ENCODE measurements around the gene DENND1C.
"Not testable (repeated sequence)": the region's sequence is repeated elsewhere in the genome, so short reads cannot be mapped to it uniquely, and the experiment has no call there.

The DENND1C gene

GRCh38 chr19:6452223-6452614, 29.4 kb downstream of the DENND1C start:
- no peak for DNase-seq

- DNase-seq = no peak
Observed at GRCh38 chr19:6451583-6452222, 29.9 kb downstream of the DENND1C start.

DNA sequence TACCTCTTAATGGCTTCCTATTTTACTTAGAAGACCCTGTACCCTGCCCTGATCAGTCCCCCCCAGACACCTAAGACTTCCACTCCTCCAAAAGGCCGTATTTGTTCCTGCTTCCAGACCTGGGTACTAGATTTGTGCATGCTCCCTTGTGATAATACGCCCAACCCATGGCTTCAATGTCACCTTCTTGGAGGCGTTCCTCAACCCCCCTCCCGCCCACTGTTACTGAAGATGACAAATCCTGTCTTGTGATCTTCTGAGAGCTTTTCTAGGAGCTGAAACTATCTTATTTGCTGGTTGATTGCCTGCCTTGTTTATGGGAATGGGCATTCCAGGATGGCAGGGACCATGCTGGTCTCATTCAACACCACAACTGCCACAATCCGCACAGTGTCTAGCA, 31.4 kb downstream of the DENND1C start:
- no peak for DNase-seq

DNA sequence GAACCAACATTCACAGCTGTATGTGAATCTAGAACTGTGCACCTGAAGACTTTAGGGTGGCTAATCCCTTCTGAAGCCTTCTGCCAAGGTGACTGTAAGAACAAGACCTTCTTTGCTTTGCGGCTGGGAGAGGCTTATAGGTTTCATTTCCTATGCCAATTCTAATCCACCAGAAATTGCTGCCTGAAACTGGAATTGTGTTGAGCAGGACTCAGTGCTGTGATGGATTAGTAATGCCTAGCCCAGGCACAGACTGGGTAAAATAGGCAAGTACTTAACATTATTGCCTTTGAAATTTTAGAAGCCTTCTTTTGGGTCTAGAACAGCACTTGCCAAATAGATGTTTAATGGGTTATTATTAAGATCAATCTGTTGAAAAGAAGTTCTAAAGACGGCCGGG, 33.5 kb downstream of the DENND1C start:
- no peak for DNase-seq

DNA sequence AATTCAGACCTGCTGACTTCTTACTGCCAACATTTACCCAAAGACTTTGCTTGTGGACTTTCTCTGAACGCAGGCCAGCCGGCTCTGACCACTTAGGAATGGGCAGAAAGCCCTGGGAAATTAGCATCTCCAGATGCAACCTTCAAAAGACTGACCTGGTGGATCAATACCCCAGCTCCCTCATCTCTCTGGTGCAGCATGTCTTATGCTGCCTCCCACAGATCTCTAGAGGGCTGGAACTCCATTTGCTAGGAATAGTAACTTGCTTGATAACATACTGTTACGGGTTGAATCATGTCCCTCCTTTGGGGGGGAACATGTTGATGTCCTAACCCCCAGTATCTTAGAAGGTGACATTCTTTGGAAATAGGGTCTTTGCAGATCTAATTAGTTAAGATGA, 35.1 kb downstream of the DENND1C start:
- no peak for DNase-seq

GRCh38 chr19:6443986-6444385, 37.6 kb downstream of the DENND1C start:
- no peak for DNase-seq

GRCh38 chr19:6442087-6442688, 39.4 kb downstream of the DENND1C start:
- no peak for DNase-seq

DNA sequence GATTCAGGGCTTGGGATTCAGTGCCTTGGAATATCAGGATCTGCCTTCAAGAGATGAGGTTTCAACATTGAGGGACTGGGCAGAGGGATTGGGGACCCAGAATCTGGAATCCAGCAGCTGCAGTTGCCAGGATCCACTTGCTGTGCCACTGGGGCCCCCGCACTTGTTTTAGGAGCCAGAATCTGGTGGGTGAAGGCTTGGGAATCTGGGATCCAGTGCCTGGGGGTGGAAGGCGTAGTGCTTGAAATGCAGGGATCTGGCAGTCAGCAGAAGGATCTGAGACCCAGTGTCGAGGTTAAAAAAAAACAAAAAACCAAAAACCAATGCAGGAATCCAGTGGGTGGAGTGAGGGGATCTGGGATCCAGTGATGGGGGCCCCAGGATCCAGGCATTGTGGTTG, 40.7 kb downstream of the DENND1C start:
- no peak for DNase-seq

- no peak for DNase-seq
Observed at GRCh38 chr19:6439743-6440142, 41.8 kb downstream of the DENND1C start.

DNA sequence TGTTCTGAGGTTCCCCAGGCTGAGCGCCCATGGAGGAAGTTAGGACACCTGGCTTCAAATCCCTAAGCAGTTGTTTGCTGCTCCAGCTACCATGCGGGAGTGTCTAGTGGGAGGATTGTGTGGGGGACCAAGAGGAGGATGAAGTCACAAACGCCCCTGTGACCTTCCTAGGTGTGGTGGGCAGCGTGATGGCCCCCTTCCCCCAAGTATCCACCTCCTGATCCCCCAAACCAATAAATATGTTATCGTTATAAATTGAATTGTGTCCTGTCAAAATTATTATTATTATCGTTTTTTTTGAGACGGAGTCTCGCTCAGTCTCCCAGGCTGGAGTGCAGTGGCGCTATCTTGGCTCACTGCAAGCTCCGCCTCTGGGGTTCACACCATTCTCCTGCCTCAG, 47.9 kb downstream of the DENND1C start, which contains the start of gene SLC25A41:
Gene SLC25A41, minus strand, starts transcription at position 101 of the 400 bp plus-strand sequence. Its CDS starts 70 bp downstream, at position 31.
- no peak for DNase-seq

DNA sequence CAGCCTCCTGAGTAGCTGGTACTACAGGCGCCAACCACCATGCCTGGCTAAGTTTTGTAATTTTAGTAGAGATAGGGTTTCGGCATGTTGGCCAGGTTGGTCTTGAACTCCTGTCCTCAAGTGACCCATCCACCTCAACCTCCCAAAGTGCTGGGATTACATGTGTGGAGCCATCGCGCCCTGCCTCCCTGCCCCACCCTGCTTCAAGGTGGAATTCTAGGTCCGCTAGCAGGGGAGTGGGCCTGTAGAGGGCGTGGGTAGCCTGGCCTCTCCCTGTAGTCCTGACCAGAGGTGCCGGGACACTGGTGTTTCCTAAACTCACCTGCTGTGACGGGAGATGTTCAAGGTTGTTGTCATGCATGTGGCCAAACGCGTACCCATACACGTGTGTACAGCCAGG, 48.4 kb downstream of the DENND1C start:
- no peak for DNase-seq

DNA sequence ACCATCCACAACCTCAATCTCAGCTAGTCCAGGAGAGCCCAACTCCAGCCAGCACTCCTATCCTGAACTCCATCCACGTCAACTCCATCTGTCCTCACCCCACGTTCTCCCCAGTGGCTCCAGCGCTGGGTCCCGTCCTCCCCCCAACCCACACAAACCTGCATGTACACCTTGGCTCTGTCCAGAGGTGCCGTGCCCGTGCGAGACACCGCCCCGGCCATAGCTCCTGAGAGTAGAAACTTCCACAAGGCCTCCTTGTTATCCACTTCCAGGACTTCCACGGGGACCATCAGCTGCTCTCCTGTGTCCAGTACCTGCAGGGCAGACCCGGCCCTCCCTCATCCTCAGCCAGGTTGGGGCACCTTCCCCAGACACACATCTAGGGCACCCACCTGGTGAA, 49.7 kb downstream of the DENND1C start:
- no peak for DNase-seq

DNA sequence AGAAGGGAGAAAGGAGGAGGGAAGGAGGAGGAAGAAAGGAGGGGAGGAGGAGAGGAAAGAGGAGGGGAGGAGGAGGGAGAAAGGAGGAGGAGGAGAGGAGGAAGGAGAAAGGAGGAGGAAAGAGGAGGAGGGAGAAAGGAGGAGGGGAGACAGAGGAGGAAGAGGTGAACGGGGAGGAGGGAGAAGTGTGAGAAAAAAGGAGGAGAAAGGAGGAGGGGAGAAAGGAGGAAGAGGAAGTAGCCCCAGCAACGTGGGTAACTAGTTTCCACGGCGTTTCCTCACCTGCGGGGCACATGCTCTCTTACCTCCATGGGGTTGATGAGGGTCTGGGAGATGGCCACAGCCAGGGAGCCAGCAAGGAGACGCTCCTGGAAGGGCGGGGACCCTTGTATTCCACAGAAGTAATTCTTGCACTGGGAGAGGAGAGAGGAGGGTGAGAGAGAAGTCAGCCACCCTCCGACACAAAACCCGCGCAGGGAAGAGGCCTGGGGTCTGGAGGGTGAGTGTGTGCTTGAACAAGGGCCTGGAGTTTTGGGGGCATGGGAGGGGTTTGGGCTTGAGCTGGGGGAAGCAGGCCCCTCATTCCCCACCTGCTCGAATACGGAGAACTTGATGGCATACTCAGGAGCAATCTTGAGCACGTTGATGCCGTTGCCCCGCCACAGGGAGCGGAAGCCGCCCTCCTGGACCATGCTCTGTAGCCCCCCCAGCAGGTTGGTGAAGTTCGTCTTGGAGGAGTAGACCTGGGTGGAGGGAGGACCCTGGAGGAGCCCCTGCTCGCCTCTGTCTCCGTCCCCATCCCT, 52.0 kb downstream of the DENND1C start:
- DNase-seq = no peak

- DNase-seq = not testable (repeated sequence)
Observed at GRCh38 chr19:6428692-6429418, 52.7 kb downstream of the DENND1C start.

DNA sequence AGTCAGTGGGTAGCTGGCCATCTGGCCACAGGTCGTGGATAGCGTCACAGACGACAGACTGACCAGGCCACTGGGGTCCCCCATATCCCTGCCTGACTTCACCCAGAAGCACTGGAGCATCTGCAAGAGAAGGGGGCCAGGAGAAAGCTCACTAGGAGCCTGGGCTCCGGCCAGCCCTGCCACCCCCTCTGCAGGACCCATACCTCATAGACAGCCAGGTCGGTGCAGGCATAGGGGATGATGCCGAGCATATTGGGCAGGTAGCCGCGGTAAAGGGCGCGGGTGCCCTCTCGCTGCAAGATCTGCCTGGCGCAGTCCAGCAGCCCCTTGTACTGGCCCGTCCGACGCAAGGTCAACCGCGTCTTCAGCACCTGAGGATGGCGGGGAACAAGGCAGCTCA, 54.5 kb downstream of the DENND1C start:
- no peak for DNase-seq

- DNase-seq = no peak
Observed at GRCh38 chr19:6425732-6426620, 55.6 kb downstream of the DENND1C start.

DNA sequence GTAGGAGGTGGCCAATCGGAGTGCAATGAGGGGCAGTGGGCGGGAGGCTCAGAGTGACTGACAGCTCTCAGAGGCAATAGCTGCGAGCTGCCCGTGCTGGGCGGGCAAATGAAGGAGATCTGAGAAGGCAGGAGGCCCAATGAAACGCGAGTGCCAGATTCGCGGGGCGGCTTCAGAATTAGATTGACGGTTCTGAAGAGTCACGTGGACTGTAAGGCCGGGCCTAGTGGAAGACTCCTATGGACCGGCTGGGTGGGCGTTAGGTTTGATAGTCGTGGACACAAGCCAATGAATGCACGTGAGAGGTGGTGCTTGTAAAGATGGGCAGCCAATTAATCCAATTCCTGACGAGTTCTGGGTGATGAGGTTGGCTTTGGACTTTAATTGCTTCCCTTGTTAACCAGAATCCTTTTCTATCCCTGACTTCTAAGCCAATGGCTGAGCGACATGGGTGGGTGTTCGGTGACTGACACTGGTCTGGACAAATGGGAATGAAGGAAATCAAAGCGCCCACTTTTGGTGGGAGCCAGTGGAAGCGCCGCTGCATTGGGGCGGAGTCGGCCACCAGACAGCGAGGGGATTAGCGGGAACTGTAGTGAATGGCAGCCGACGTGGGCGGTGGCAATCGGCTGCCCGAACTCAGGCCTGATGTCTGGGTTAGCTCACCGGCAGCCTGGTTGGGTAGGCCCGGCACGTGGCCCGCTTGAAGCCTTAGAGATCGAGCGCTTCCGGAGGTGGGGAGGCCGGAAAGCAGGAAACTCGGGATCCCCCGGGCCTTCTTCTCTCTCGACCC, 56.5 kb downstream of the DENND1C start:
- peak; percentile 100 for DNase-seq

GRCh38 chr19:6424195-6424938, 57.2 kb downstream of the DENND1C start, which contains the start of gene KHSRP:
TSS of gene KHSRP (minus strand) at chr19:6424811. CDS start at chr19:6424701, 110 bp downstream.
- DNase-seq = no peak

DNA sequence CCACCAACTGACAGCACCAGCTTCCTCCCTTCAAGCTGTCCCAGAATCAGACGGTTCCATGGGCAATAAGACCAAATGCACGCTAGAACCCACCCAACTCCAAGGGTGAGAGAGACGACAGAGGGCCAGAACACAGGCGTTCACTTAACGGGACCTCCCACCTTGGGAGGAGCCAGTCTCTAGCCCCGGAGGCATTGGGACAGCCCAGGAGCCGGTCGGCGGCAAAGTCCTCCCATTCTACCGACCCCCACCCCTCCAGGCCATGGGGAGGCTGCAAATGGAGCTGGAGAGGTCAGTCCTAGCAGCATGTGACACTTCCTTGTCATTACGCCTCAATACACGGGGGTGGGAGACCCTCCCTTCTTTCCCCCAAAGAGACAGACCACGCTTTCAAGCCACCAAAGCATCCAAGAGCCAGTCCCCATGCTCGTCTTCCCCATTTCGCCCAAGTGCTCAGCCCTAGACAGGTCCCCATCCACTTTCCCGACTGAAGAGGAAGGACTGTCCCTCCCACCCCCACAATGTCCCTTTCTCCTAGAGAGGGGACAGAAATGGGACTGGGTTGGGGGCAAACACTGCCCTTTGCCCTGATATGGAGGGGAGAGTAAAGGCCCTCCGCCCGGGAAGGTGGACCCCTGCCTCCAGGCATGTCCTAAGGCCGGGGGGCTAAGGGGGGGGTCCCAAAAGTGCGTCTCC, 57.9 kb downstream of the DENND1C start:
- DNase-seq = no peak
